ENCODE measurements around the gene CHERP. TPM values are rescaled to one million over a fixed set of nuclear protein-coding genes. Genes with fewer than 3 reads are reported as not detected.

Gene CHERP
- total and polyA plus RNA-seq, 2 of the 8 experiments (the other 6 are each of a cell fraction or from before 2014, with no cell fraction given): 13.9 to 73.7 TPM

DNA sequence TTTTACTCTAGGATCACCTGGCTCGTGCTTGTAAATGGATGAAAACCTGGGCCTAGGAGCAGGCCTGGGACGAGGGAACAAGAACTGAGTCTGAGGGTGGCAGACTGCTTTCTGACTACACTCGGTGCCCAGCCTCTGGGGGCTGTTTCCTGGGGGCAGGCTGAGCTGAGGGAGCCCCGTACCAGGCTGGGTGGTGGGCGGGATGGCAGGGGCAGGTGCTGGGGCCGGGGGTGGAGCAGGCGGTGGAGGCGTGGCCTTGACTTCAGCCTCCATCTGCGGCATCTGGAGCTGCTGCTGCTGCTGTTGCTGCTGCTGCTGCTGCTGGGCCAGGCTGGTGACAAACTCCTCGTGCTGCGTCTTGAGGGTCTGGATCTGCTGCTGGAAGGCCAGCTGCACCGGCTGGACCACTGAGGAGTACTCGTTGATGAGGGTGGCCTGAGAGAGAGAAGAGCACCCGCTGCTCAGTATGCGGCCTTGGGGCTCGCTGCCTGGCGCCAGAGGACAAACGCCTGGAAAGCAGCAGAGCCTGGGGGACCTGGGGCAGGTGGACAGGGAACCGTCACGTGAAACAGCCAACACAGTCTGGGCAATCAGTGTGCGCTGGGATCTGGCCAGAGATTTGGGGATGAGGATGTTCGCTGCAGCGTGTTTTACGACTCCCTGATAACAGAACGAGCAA is 12.6 kb downstream of the CHERP start (continued):
- TF ChIP-seq JUND (IDR thresholded peaks at IDR 0.05; ENCODE audit: low read length): no peak

Measured in H1 (cell line).